Stimulated activated CD4-positive, alpha-beta T cell treated with anti-CD3 and anti-CD28 coated beads, Interleukin-1b, Interleukin-23, amount 100 ng/mL, for 48 hours (primary cell): ENCODE measurements around the gene ZNF581.

ENCODE experiments used
- DNase-seq: peaks from one replicate; pipeline ENCODE4 v3.0.0-alpha.2; 2020

The ZNF581 gene

GRCh38 chr19:55669418-55670279 is 26.2 kb downstream of the ZNF581 start:
- no peak for DNase-seq

- no peak for DNase-seq
Observed at GRCh38 chr19:55670280-55671053, 27.0 kb downstream of the ZNF581 start.

- no peak for DNase-seq
Observed at GRCh38 chr19:55671054-55671378, 27.6 kb downstream of the ZNF581 start.

- DNase-seq: no peak
Observed at GRCh38 chr19:55672418-55672817, 29.0 kb downstream of the ZNF581 start.

GRCh38 chr19:55673465-55673864 is 30.0 kb downstream of the ZNF581 start:
- DNase-seq: no peak

GRCh38 chr19:55673889-55674288 is 30.4 kb downstream of the ZNF581 start:
- DNase-seq: no peak

GRCh38 chr19:55674459-55674840 is 31.0 kb downstream of the ZNF581 start:
- no peak for DNase-seq

GRCh38 chr19:55674841-55675660 is 31.6 kb downstream of the ZNF581 start, which contains the start of gene EPN1:
Gene EPN1, plus strand, starts transcription at chr19:55675226. Its CDS starts 3,402 bp downstream, at chr19:55678628.
- peak; percentile 98 for DNase-seq

GRCh38 chr19:55675661-55676354 is 32.4 kb downstream of the ZNF581 start:
- no peak for DNase-seq

GRCh38 chr19:55676383-55676782 is 32.9 kb downstream of the ZNF581 start:
- no peak for DNase-seq

- peak; percentile 23 for DNase-seq
Observed at GRCh38 chr19:55676889-55677505, 33.5 kb downstream of the ZNF581 start.

- DNase-seq: no peak
Observed at GRCh38 chr19:55677572-55678028, 34.2 kb downstream of the ZNF581 start.

- no peak for DNase-seq
Observed at GRCh38 chr19:55678121-55678671, 34.7 kb downstream of the ZNF581 start.

GRCh38 chr19:55679343-55680257 is 36.2 kb downstream of the ZNF581 start:
- DNase-seq: peak; percentile 42

- no peak for DNase-seq
Observed at GRCh38 chr19:55680339-55681130, 37.1 kb downstream of the ZNF581 start.

- no peak for DNase-seq
Observed at GRCh38 chr19:55681131-55682092, 38.0 kb downstream of the ZNF581 start.

- no peak for DNase-seq
Observed at GRCh38 chr19:55683449-55684261, 40.2 kb downstream of the ZNF581 start.
